ENCODE results near the gene B4GALT7.

The B4GALT7 gene

DNA sequence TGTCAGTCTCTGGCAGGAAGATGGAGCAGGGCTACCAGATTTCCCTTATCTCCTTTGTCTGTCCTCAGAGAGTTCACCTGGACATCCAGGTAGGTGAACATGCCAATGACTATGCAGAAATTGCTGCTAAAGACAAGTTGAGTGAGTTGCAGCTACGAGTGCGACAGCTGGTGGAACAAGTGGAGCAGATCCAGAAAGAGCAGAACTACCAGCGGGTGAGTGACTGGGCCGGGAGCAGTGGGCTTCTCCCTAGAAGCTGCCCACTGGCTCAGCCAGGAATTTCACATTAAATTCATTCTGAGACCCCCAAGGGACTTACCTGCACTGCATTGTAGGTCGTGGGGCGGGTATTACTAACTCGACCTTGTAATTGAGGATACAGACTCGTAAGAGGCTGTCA lies 5.9 kb upstream of the B4GALT7 start:
- no peak for DNase-seq

DNA sequence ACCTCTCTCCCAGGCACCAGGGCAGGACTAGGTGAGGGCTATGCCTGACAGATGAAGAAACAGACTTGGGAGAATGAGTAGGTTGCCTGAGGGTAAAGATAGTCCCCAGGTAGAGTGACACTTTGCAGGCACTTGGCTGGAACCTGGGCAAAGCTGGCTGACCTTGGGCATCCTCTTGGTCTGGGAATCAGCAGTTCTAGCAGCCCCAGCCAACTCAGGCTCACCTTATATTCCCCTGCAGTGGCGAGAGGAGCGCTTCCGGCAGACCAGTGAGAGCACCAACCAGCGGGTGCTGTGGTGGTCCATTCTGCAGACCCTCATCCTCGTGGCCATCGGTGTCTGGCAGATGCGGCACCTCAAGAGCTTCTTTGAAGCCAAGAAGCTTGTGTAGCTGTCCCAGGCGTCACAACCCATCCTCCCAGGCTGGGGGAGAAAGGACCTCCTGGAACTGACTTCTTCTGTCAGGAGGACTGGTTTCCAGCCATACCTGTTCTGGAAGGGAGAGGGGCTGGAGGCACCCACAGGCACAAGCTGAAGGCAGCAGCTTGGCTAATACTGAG lies 4.8 kb upstream of the B4GALT7 start:
- no peak for DNase-seq

DNA sequence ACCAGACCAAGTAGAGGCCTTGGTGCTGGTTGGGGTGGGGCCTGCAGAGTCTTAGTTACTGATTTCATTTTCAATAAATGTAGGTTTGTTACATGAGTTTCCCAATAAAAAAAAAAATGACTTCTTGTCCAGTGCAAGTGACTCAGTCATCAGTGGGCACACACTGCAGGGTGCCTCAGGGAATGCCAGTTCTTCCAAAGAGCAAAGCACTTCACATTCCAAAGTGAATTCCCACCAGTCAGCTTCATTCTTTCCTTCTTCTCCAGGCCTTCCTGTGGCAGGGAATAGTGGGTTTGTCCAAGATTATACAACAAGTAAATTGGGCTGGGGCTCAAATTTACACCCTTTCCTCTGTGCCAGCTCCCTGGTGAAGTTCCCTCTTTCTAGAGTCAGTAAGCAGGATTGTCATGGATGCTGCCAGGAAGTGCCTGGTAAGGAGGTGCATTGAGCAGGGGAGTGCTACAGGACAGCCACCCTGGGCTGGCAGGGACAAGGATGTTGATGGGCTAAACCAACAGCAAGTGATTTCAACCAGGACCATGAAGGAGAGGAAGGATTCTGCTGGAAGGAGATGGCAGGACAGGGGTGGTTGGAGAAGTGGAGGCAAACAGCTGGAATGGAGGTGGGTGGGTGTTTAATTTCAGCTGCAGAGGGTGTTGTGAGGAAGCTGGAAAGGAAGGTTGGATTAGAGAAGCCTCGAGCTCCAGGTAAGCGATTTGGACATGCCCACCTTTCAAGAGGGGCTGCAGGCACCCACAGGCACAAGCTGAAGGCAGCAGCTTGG lies 3.7 kb upstream of the B4GALT7 start:
- no peak for DNase-seq

DNA sequence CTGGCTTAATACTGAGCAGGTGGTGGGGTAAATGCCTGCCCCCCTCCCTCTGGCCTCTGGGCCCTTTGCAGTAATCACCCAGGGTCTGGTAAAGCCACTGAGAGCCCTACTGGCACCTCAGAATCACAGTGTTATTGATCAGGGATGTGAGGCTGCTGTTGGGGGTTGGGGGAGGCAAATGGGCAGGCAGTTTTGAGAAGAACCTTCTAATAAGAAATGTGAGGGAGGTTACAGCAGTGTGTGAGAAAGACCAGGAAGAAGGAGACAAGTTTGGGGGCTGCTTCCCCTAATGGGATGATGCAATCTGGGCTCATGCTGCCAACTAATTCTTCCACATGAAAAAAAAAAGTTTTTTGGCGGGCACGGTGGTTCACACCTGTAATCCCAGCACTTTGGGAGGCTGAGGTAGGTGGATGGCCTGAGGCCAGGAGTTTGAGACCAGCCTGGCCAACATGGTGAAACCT lies 3.1 kb upstream of the B4GALT7 start:
- DNase-seq: no peak

DNA sequence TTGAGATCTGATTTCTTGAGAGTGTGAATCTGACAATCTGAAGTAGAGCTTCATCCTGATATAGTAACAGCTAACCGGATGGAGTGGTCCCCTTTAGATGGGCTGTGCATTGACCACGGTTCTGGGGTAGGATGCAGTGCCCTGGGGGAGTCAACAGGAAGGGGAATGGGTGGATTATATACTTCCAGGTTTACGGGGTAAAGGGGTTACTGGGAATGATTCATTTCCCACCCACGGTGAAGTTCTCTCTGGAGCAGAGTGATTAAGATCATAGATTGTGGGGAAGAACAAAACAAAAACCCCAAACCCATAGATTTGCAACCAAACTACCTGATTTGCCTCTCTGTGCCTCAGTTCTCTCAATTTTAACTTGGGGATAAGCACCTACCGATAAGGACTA lies 1.5 kb upstream of the B4GALT7 start:
- no peak for DNase-seq

DNA sequence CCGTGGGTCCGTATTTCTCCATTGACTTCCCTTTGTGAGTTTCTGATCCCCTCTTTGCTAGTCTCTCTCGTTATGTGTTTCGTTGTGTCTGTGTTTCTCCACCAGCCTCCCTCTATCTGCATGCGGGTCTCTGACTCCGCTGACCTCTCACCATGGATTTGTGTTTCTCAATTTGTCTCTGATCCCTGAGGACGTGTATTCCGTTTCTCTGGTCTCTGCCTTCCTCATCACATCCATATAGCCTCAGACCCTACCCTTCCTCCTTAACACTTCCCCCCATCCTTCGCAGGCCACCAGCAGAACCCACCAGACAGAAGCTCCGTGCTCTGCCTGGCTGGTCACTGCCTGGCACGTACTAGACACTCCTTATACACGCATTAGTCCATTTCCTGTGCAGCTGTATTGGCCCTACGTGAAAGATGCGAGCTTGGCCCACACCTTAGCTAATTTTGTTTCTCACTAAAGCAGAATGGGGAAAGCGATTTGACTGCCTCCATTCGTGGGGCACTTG lies 631 bp downstream of the B4GALT7 start:
- DNase-seq: no peak

DNA sequence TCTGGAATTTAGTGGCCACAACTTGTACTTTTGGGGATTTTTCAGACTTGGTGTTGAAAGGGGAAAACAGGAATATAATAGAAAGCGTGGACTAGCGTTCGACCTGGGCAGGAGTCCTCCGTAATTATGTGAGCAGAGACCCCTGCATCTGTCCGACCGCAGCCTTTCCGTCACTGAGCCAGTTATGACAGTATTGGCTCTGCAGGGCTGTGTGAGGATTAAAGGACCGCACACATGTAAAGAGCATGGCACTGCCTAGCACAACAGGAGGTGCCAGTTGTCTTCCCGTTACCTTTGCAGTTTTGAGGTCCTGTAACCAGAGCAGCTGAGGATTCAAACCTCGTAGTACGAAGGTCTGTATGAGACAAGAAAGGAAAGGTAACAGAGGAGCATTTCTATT lies 1.2 kb downstream of the B4GALT7 start:
- DNase-seq: no peak

DNA sequence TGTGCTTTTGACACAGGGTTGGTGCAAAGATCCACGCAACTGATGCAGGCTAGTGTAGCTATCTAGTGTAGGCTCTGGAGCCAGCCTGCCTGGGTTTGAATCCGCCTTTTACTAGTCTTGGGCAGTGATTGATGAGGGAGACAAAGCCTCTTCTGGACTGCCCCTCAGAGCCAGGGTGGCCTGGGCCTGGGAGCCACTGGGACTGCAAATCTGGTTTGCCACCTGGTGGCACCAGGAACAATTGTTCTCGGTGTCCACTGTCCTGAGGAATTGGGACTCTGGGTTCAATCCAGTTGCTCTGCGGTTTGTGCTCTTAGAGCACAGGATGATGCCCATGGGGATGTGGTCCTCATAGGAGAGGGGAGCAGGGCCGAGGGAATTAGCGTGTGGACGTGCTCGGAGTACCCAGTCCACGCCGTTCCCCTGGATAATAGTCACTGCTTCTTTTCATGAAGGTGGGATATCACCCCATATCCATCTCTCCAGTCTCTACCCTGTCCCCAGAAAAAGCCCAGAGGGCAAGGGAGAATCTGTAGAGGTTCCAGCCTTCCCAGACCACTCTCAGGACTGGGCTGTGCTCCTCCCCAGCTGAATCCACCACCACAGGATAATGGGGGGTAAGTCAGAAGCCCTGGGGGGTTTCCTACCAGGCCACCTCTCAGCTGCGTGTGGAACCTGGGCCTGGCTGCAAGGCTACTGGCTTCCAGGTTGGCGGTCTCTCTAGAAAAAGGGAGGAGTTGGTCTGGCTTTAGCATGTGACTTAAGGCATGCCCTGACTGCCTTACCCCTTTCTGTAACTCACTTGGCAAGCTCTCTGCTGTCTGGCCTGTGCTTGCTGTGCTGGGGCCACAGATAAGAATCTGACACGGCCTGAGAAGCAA lies 1.9 kb downstream of the B4GALT7 start:
- no peak for DNase-seq

DNA sequence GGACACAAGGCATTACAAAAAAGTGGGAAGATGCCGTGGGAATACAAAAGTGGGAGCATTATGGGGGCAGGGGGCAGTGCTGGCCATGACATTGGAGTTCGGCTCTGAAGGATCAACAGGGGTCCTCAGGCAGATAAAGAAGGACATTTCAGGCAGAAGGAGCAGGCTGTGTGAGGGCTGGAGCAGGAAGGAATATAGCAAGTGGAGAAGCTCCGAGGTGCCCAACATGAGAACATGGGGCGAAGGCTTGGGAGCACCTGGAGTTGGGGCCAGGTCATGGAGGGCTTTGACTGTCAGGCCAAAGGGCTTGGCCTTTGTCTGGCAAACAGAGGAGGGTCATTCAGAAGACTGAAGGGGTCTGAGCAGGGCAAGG lies 2.5 kb downstream of the B4GALT7 start:
- no peak for DNase-seq

DNA sequence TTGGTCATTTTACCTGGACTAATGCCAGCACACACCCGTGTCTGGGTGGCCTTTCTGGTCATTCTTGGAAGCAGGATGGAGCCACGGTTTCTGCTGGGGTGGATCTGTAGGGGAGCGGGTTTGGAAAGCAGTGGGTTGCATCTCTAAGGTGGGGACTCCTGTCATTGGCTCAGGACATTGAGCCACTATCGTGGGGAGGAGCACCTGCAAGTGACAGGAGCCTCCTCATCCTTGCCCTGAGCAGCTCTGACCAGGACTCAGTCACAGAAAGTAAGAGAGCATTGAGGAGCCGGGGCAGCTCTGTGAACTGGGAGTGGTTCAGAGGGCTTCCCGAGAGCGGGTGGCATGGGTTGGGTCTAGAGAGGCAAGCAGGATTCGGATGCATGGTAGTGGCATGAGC lies 3.7 kb downstream of the B4GALT7 start:
- DNase-seq: no peak

DNA sequence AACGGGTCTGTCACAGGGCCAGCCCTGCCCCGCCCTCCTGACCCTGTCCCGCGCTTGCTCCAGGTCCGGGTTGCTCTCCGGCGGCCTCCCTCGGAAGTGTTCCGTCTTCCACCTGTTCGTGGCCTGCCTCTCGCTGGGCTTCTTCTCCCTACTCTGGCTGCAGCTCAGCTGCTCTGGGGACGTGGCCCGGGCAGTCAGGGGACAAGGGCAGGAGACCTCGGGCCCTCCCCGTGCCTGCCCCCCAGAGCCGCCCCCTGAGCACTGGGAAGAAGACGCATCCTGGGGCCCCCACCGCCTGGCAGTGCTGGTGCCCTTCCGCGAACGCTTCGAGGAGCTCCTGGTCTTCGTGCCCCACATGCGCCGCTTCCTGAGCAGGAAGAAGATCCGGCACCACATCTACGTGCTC lies 4.2 kb downstream of the B4GALT7 start:
- DNase-seq: no peak

DNA sequence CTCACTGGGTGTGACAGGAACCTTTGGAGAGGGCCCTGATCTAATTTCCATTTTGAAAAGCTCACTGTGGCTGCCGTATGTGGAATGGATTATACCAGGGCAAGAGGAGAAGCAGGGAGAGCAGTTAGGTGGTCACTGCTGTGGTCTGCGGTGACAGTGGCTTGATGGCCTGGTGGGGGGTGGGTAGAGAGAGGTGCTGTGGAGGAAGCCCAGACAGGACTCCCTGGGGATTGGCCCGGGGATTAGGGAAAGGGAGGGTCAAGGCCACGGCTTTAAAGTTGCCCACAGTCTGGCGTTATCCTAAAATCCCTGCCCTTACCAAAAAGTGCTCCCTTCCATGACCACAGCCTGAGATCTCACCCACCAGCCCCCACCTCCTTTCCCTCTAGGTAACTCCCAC lies 4.7 kb downstream of the B4GALT7 start:
- no peak for DNase-seq

DNA sequence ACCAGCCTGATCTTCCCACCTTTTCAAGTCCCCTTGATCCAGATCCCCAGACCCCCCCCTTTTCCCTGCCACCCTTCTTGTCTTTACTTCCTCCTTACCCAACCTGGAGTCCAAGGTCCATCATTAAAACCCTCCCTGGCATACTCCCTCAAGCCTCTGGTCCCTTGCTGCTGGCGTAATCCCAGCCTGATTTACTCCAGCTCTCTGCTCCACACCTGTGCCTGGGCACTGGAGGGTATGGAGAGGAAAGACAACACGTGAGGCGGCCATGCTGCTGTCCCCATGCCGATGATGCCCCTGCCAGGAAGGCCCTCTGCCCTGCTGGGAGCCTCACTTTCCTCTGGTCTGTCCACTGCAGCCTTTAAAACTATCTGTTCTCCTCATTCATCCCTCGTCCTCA lies 5.1 kb downstream of the B4GALT7 start:
- DNase-seq: no peak

DNA sequence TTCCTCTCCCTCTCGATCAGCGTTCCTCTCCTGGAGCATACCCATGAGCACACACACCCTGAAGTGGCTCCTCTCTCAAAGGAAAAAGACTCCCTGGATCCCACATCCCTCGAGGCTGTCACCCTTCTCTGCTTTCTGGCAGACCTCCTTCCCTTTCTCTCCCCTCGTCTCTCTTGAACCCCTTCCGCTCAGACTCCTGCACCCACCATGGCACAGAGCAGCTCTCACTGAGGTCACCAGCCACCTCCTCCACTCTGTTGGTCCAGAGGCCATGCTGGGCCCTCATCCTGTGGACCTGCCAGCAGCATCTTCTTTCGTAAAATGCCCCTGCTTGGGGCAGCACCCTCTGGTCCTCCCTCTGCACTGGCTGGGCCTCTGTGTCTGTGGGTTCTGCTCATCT lies 5.7 kb downstream of the B4GALT7 start:
- no peak for DNase-seq

DNA sequence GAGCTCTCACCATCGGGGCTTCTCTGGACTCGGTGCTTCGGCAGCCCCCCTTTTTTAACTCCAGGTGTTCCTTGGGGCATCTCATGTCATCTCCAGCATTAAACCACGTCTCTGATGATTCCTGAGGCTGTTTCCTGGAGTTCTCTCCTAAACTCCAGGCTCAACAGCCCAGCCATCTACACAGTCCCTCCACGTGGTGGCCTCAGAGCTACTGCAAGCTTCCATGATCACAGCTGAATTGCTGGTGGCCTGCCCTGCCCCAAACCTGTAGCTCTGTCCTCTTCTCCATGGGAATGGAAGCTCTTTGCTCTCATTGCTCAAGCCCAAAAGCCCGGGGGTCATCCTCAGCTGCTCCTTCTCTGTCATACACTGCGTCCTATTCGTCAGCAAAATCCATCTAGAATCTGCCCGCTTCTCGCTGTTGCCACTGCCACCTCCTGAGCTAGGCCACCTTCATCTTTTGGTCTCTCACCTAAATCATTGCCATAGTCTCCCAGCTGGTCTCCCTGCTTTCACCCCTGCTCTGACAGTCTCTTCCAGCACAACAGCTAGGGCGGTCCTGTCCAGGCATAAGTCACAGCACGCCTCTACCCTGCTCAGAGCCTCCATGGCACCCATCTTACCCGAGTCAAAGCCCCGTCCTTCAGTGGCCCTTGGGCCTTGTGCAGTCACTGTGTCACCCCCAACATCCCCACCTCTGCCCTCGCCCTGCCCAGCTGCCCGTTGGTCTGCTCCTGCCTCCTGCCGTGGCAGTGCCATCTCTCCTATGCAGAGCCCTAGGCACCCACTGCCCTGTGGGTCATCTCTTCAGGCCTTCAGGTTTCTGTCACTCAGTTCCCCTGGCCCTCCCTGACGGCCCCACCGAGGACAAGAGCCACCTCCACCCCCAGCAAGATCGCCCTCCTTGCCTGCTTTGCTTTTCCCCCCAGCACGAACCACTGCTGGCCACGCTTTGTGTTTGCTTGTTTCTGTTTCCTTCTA lies 6.4 kb downstream of the B4GALT7 start:
- DNase-seq: no peak

DNA sequence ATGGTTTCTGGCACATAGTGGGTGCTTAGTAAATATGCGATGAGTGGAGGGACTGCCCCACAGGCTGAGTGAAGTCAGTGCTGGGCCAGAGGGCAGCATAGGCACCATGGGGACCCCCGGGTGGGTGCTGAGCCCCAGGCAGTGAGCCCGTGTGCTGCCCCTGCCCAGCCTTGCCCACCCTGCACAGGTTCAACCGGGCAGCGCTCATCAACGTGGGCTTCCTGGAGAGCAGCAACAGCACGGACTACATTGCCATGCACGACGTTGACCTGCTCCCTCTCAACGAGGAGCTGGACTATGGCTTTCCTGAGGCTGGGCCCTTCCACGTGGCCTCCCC lies 7.2 kb downstream of the B4GALT7 start:
- no peak for DNase-seq

DNA sequence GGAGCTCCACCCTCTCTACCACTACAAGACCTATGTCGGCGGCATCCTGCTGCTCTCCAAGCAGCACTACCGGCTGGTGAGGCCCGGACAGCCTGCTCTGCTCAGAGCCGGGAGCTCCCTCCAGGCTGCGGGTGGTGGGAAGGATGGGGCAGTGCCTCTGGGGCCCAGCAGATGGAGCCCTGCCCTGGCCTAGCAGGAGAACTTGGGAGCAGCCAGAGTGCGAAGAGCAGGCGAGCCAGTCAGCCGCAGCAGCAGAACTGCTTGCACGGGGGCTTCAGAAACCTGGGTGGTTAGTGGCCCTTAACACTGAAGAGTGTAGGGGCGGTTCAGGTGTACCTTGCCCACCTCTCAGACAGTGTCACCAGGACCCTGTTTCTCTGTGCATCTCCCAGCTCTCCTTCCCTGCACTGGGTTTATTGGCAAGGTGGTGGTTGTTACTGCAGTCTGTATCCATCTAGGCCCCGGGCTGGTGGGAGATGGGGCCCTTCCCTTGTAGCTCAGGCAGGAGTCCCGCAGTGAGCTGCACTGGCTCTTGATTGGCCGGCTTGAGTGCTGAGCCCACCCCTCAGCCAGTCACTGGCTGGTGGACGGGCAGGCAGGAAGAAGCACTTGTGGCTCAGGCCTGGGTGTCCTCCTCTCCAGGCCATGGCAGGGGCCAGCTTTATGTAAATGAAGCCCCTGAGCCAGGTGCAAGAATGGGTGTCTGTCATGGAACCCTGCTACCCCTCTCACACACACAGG lies 7.7 kb downstream of the B4GALT7 start:
- peak; percentile 75 for DNase-seq

DNA sequence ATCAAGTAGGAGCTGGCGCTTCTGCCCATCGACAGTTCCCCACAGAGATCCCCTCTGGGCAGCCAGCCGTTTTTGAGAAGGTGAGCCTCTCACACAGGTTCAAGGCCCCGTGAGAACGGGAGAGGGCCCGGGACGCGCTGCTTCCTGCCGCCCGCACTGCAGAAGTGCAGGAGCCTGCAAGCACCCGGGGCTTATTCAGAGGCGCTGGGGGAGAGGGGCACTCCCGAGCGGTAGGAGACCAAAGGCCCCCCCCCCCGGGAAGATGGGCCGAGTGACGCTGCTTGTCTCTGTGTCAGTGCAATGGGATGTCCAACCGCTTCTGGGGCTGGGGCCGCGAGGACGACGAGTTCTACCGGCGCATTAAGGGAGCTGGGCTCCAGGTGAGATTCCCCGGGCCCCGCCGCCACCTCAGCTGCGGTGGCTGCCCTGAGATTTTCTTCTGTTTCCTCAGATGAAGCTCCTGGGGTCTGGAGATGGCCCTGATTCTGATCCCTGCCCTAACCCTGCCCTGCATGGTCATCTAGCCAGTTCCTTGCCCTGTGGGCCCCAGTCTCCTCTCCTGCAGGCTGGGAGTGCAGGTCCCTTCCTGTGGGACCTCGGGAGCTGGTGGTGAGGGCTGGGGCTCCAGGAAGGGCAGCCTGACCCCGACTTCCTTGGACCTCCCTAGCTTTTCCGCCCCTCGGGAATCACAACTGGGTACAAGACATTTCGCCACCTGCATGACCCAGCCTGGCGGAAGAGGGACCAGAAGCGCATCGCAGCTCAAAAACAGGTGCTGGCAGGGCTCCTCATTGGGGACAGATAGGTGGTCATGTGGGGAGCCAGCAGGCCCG lies 8.5 kb downstream of the B4GALT7 start:
- no peak for DNase-seq

DNA sequence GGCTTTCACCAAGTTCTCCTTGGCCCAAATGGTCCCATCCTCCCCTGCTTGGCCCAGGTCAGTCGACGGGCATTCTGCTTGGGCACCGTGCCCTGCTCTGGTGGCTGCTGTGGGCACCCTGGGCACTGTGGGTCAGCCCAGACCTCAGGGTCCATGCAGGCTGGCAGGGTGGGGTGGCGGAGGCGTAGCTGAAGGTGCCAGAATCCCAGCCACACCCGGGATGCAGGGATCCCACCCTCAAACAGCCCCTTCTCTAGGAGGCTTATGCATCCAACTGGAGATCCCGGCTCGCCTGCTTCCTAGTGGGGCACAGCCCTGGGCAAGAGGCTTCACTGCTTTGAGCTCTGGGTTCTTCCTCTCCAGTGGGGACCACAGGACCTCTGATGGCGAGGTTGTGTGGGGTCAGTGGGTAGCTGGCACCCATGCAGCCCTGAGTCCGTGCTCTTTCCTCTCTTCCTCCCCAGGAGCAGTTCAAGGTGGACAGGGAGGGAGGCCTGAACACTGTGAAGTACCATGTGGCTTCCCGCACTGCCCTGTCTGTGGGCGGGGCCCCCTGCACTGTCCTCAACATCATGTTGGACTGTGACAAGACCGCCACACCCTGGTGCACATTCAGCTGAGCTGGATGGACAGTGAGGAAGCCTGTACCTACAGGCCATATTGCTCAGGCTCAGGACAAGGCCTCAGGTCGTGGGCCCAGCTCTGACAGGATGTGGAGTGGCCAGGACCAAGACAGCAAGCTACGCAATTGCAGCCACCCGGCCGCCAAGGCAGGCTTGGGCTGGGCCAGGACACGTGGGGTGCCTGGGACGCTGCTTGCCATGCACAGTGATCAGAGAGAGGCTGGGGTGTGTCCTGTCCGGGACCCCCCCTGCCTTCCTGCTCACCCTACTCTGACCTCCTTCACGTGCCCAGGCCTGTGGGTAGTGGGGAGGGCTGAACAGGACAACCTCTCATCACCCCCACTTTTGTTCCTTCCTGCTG lies 9.4 kb downstream of the B4GALT7 start:
- DNase-seq: no peak

Data from fibroblast of upper back skin (primary cell).